Activated T-cell treated with anti-CD3 and anti-CD28 coated beads, Interleukin-2, amount 50 U/mL, for 4 hours (primary cell): ENCODE measurements around the gene SYNJ2BP. TPM values are rescaled to one million over a fixed set of nuclear protein-coding genes. Genes with fewer than 3 reads are reported as not detected.
"Not testable (repeated sequence)": the region's sequence is repeated elsewhere in the genome, so short reads cannot be mapped to it uniquely, and the experiment has no call there.

Experiments used
- ATAC-seq, 2 donors: fragments of 200-7000 bp; cut with Tn5 transposase; one replicate each; pipeline ENCODE4 v1.10.0; 2021
- DNase-seq: peaks from one replicate; pipeline ENCODE4 v3.0.0-alpha.2; 2020
- H3K27me3 Mint-ChIP-seq: one replicate; pipeline ENCODE4 v1.8.0; 2021; ENCODE audit warnings: low read depth, mixed read lengths
- H3K36me3 Mint-ChIP-seq: one replicate; pipeline ENCODE4 v1.8.0; 2022; ENCODE audit warnings: mixed read lengths; ENCODE audit not compliant: insufficient read depth
- H3K4me1 Mint-ChIP-seq: one replicate; pipeline ENCODE4 v1.8.0; 2021; ENCODE audit warnings: low read depth, mixed read lengths
- H3K4me3 Mint-ChIP-seq: one replicate; pipeline ENCODE4 v1.8.0; 2021; ENCODE audit warnings: mild to moderate bottlenecking, moderate library complexity, mixed read lengths
- H3K9me3 Mint-ChIP-seq: one replicate; pipeline ENCODE4 v1.8.0; 2021; ENCODE audit warnings: mixed read lengths
- total RNA-seq, 3 donors: library from RNA; stranded (reverse); gene quantifications; one replicate each; pipeline ENCODE4 v1.2.1, GENCODE V29; 2021

Gene SYNJ2BP
- total RNA-seq: 1 to 10 TPM; 3.8 to 5.1 (median 3.9) TPM

GRCh38 chr14:70416725-70417349 is at the start of gene SYNJ2BP:
Gene SYNJ2BP (minus strand): TSS chr14:70417090. CDS start chr14:70416963, 127 bp downstream.
- peak; percentile 61 for DNase-seq
- Mint-ChIP-seq H3K27me3 (peaks cover 3% of the 10 kb centered on the region), H3K4me3 (peak within 1 kb of the TSS; percentile 89), H3K4me1 (peaks cover 31% of the 10 kb centered on the region), H3K9me3 (no peaks in the 10 kb centered on the region), H3K36me3 (peaks cover 5% of the 10 kb centered on the region)
- peak; percentile 87 to 91 for ATAC-seq

- H3K27me3 Mint-ChIP-seq: peaks cover 3% of the 10 kb centered on the region
- H3K36me3 Mint-ChIP-seq: no peaks in the 10 kb centered on the region
- ATAC-seq: no peak
- H3K9me3 Mint-ChIP-seq: no peaks in the 10 kb centered on the region
- no peak overlapping the region for H3K4me3 Mint-ChIP-seq
- H3K4me1 Mint-ChIP-seq: no peaks in the 10 kb centered on the region
- DNase-seq: no peak
These were observed 37.8 kb upstream of the SYNJ2BP start for GRCh38 chr14:70454731-70455130.

GRCh38 chr14:70451874-70452273 is 35.0 kb upstream of the SYNJ2BP start, which contains the start of gene ADAM21:
Gene ADAM21 (plus strand): TSS chr14:70452174. CDS start chr14:70457500, 5,326 bp downstream.
- no peaks in the 10 kb centered on the region for H3K27me3 Mint-ChIP-seq
- ATAC-seq: no peak
- peaks cover 2% of the 10 kb centered on the region for H3K36me3 Mint-ChIP-seq
- DNase-seq: no peak
- H3K4me3 Mint-ChIP-seq: no peak within 1 kb of the TSS
- H3K9me3 Mint-ChIP-seq: no peaks in the 10 kb centered on the region
- no peaks in the 10 kb centered on the region for H3K4me1 Mint-ChIP-seq

GRCh38 chr14:70448633-70449340 is 31.9 kb upstream of the SYNJ2BP start:
- Mint-ChIP-seq H3K9me3 (peaks cover 12% of the 10 kb centered on the region), H3K27me3 (no peaks in the 10 kb centered on the region), H3K4me1 (no peaks in the 10 kb centered on the region), H3K36me3 (peaks cover 4% of the 10 kb centered on the region), H3K4me3 (no peak overlapping the region)
- DNase-seq (no peak), ATAC-seq (no peak)

GRCh38 chr14:70442750-70443149 is 25.9 kb upstream of the SYNJ2BP start:
- ATAC-seq: no peak
- Mint-ChIP-seq H3K4me3 (no peak overlapping the region), H3K36me3 (peaks cover 8% of the 10 kb centered on the region), H3K4me1 (no peaks in the 10 kb centered on the region), H3K27me3 (peaks cover 2% of the 10 kb centered on the region), H3K9me3 (peaks cover 29% of the 10 kb centered on the region)
- no peak for DNase-seq

- Mint-ChIP-seq H3K4me1 (no peaks in the 10 kb centered on the region), H3K9me3 (peaks cover 29% of the 10 kb centered on the region), H3K36me3 (peaks cover 6% of the 10 kb centered on the region), H3K4me3 (no peak overlapping the region), H3K27me3 (peaks cover 2% of the 10 kb centered on the region)
- ATAC-seq (no peak), DNase-seq (no peak)
These were observed 24.8 kb upstream of the SYNJ2BP start for GRCh38 chr14:70441641-70442040.

GRCh38 chr14:70436867-70437266 is 20.0 kb upstream of the SYNJ2BP start:
- Mint-ChIP-seq H3K9me3 (peaks cover 18% of the 10 kb centered on the region), H3K4me1 (no peaks in the 10 kb centered on the region), H3K36me3 (peaks cover 4% of the 10 kb centered on the region), H3K4me3 (no peak overlapping the region), H3K27me3 (peaks cover 20% of the 10 kb centered on the region)
- DNase-seq: no peak
- ATAC-seq: no peak

GRCh38 chr14:70426555-70426954 is 9.7 kb upstream of the SYNJ2BP start:
- DNase-seq, H3K36me3 Mint-ChIP-seq, H3K4me3 Mint-ChIP-seq, ATAC-seq, H3K4me1 Mint-ChIP-seq: not testable (repeated sequence)
- H3K9me3 Mint-ChIP-seq: peaks cover 17% of the 10 kb centered on the region
- peaks cover 18% of the 10 kb centered on the region for H3K27me3 Mint-ChIP-seq

GRCh38 chr14:70425354-70425753 is 8.5 kb upstream of the SYNJ2BP start:
- DNase-seq (no peak), ATAC-seq (no peak)
- H3K4me1 Mint-ChIP-seq: no peaks in the 10 kb centered on the region
- peaks cover 11% of the 10 kb centered on the region for H3K27me3 Mint-ChIP-seq
- H3K4me3 Mint-ChIP-seq: no peak overlapping the region
- H3K36me3 Mint-ChIP-seq: no peaks in the 10 kb centered on the region
- peaks cover 6% of the 10 kb centered on the region for H3K9me3 Mint-ChIP-seq

- peaks cover 5% of the 10 kb centered on the region for H3K27me3 Mint-ChIP-seq
- no peaks in the 10 kb centered on the region for H3K4me1 Mint-ChIP-seq
- H3K9me3 Mint-ChIP-seq: no peaks in the 10 kb centered on the region
- no peaks in the 10 kb centered on the region for H3K36me3 Mint-ChIP-seq
- ATAC-seq: no peak
- H3K4me3 Mint-ChIP-seq: no peak overlapping the region
- DNase-seq: no peak
These were observed 5.6 kb upstream of the SYNJ2BP start for GRCh38 chr14:70422538-70422937.

- H3K36me3 Mint-ChIP-seq, H3K27me3 Mint-ChIP-seq, H3K9me3 Mint-ChIP-seq, H3K4me3 Mint-ChIP-seq, DNase-seq, ATAC-seq: not testable (repeated sequence)
- H3K4me1 Mint-ChIP-seq: peaks cover 24% of the 10 kb centered on the region
These were observed 2.5 kb upstream of the SYNJ2BP start for GRCh38 chr14:70419270-70419931.

GRCh38 chr14:70416338-70416724 is 559 bp downstream of the SYNJ2BP start:
- DNase-seq (no peak), ATAC-seq (peak; percentile 10 to 23)
- H3K4me3 Mint-ChIP-seq: peak overlapping the region; percentile 89
- H3K9me3 Mint-ChIP-seq: no peaks in the 10 kb centered on the region
- H3K4me1 Mint-ChIP-seq: peaks cover 36% of the 10 kb centered on the region
- H3K36me3 Mint-ChIP-seq: peaks cover 9% of the 10 kb centered on the region
- H3K27me3 Mint-ChIP-seq: peaks cover 2% of the 10 kb centered on the region

- Mint-ChIP-seq H3K4me3 (peak overlapping the region; percentile 80), H3K9me3 (no peaks in the 10 kb centered on the region), H3K27me3 (peaks cover 1% of the 10 kb centered on the region), H3K36me3 (peaks cover 10% of the 10 kb centered on the region), H3K4me1 (peaks cover 39% of the 10 kb centered on the region)
- DNase-seq (no peak), ATAC-seq (no peak)
These were observed 1.1 kb downstream of the SYNJ2BP start for GRCh38 chr14:70415788-70416187.

- ATAC-seq (no peak), DNase-seq (no peak)
- peaks cover 29% of the 10 kb centered on the region for H3K36me3 Mint-ChIP-seq
- H3K4me1 Mint-ChIP-seq: peaks cover 42% of the 10 kb centered on the region
- H3K9me3 Mint-ChIP-seq: no peaks in the 10 kb centered on the region
- no peak overlapping the region for H3K4me3 Mint-ChIP-seq
- H3K27me3 Mint-ChIP-seq: no peaks in the 10 kb centered on the region
These were observed 9.3 kb downstream of the SYNJ2BP start for GRCh38 chr14:70407621-70408020.
